OCI-LY1 (cell line): Measurements from ENCODE around the gene USO1.
"Not testable (repeated sequence)": the region's sequence is repeated elsewhere in the genome, so short reads cannot be mapped to it uniquely, and the experiment has no call there.

Source experiments
- H2AFZ ChIP-seq: fragments of 200-600 bp; sonication (generic), shearing (Covaris generic); 2 replicates; pipeline ENCODE4 v1.6.0; 2014; ENCODE audit warnings: antibody characterized with exemption, mild to moderate bottlenecking, low read length
- H3F3A ChIP-seq: fragments of 200-600 bp; sonication (generic), shearing (Covaris generic); 2 replicates; pipeline ENCODE4 v1.6.0; 2014; ENCODE audit warnings: mild to moderate bottlenecking, antibody characterized with exemption, low read length, moderate library complexity; ENCODE audit not compliant: insufficient read depth
- H3K27ac ChIP-seq: fragments of 200-600 bp; sonication (generic); 2 replicates; pipeline ENCODE4 v1.5.1; 2014; ENCODE audit warnings: low read length, mixed run types, mild to moderate bottlenecking, low read depth; ENCODE audit not compliant: poor library complexity, severe bottlenecking
- H3K27me3 ChIP-seq: fragments of 200-600 bp; sonication (generic); 2 replicates; pipeline ENCODE4 v1.6.0; 2014; ENCODE audit warnings: antibody characterized with exemption, mild to moderate bottlenecking, low read length, moderate library complexity; ENCODE audit not compliant: insufficient read depth
- H3K36me3 ChIP-seq: fragments of 200-600 bp; sonication (generic); 2 replicates; pipeline ENCODE4 v1.6.1; 2014; ENCODE audit warnings: mild to moderate bottlenecking, antibody characterized with exemption, low read length, moderate library complexity, mixed read lengths; ENCODE audit not compliant: insufficient read depth
- H3K4me1 ChIP-seq: fragments of 200-600 bp; sonication (generic); 2 replicates; pipeline ENCODE4 v1.5.1; 2014; ENCODE audit warnings: mild to moderate bottlenecking, low read length, moderate library complexity; ENCODE audit not compliant: insufficient read depth, severe bottlenecking
- H3K4me2 ChIP-seq: fragments of 200-600 bp; sonication (generic), shearing (Covaris generic); 2 replicates; pipeline ENCODE4 v1.6.1; 2014; ENCODE audit warnings: low read length
- H3K4me3 ChIP-seq: fragments of 200-600 bp; sonication (generic); 2 replicates; pipeline ENCODE4 v1.5.1; 2014; ENCODE audit warnings: low read length, low read depth, mild to moderate bottlenecking, mixed read lengths; ENCODE audit not compliant: poor library complexity, severe bottlenecking
- H3K79me2 ChIP-seq: fragments of 200-600 bp; shearing (Covaris generic); 2 replicates; pipeline ENCODE4 v1.6.1; 2016; ENCODE audit warnings: mixed run types, low read length, mixed read lengths; ENCODE audit not compliant: insufficient read depth
- H3K9ac ChIP-seq: fragments of 200-600 bp; sonication (generic), shearing (Covaris generic); 2 replicates; pipeline ENCODE4 v1.6.1; 2014; ENCODE audit warnings: mild to moderate bottlenecking, low read length, mixed read lengths
- H3K9me2 ChIP-seq: fragments of 200-600 bp; sonication (generic), shearing (Covaris generic); 2 replicates; pipeline ENCODE4 v1.6.1; 2014; ENCODE audit warnings: low read depth, mild to moderate bottlenecking, low read length, mixed read lengths
- H3K9me3 ChIP-seq: fragments of 200-600 bp; shearing (Covaris generic); 2 replicates; pipeline ENCODE4 v1.6.1; 2014; ENCODE audit warnings: low read length, mixed read lengths
- H4K20me1 ChIP-seq: fragments of 200-600 bp; sonication (generic), shearing (Covaris generic); 2 replicates; pipeline ENCODE4 v1.6.0; 2016; ENCODE audit warnings: mild to moderate bottlenecking, low read length; ENCODE audit not compliant: insufficient read depth
- CTCF ChIP-seq: fragments of 200-600 bp; sonication (generic), shearing (Covaris generic); IDR thresholded peaks from 2 replicates; pipeline ENCODE4 v1.5.1; 2017; ENCODE audit warnings: mild to moderate bottlenecking, antibody characterized with exemption, low read length, moderate library complexity, mixed read lengths
- EZH2 ChIP-seq: fragments of 200-600 bp; sonication (generic), shearing (Covaris generic); IDR thresholded peaks from 2 replicates; pipeline ENCODE4 v1.8.0; 2017; ENCODE audit warnings: borderline replicate concordance, mixed run types, mild to moderate bottlenecking, antibody characterized with exemption, low read length, moderate library complexity, mixed read lengths

Gene USO1

GRCh38 chr4:75714704-75715103, 9.7 kb upstream of the USO1 start:
- no peaks in the 10 kb centered on the region for H3K4me1 ChIP-seq
- no peak overlapping the region for H3K27ac ChIP-seq
- H3K79me2 ChIP-seq = no peaks in the 10 kb centered on the region
- no peaks in the 10 kb centered on the region for H3K9me2 ChIP-seq
- H3K9ac ChIP-seq = no peak overlapping the region
- no peak overlapping the region for H2AFZ ChIP-seq
- H3K9me3 ChIP-seq = no peaks in the 10 kb centered on the region
- no peaks in the 10 kb centered on the region for H4K20me1 ChIP-seq
- H3K36me3 ChIP-seq = no peaks in the 10 kb centered on the region
- no peak overlapping the region for H3K4me3 ChIP-seq
- no peak overlapping the region for H3K4me2 ChIP-seq
- TF ChIP-seq CTCF (no peak), EZH2 (no peak)
- H3K27me3 ChIP-seq = no peaks in the 10 kb centered on the region
- H3F3A ChIP-seq = no peaks in the 10 kb centered on the region

- H3K9ac ChIP-seq = no peak overlapping the region
- H3K36me3 ChIP-seq = no peaks in the 10 kb centered on the region
- no peak overlapping the region for H3K4me2 ChIP-seq
- no peaks in the 10 kb centered on the region for H3K4me1 ChIP-seq
- H3K9me3 ChIP-seq = no peaks in the 10 kb centered on the region
- no peaks in the 10 kb centered on the region for H3F3A ChIP-seq
- no peaks in the 10 kb centered on the region for H3K9me2 ChIP-seq
- no peaks in the 10 kb centered on the region for H3K27me3 ChIP-seq
- no peak for TF ChIP-seq EZH2
- no peak for TF ChIP-seq CTCF
- no peaks in the 10 kb centered on the region for H4K20me1 ChIP-seq
- H2AFZ ChIP-seq = no peak overlapping the region
- H3K79me2 ChIP-seq = no peaks in the 10 kb centered on the region
- H3K4me3 ChIP-seq = no peak overlapping the region
- no peak overlapping the region for H3K27ac ChIP-seq
These were observed 9.1 kb upstream of the USO1 start for GRCh38 chr4:75715105-75715799.

DNA sequence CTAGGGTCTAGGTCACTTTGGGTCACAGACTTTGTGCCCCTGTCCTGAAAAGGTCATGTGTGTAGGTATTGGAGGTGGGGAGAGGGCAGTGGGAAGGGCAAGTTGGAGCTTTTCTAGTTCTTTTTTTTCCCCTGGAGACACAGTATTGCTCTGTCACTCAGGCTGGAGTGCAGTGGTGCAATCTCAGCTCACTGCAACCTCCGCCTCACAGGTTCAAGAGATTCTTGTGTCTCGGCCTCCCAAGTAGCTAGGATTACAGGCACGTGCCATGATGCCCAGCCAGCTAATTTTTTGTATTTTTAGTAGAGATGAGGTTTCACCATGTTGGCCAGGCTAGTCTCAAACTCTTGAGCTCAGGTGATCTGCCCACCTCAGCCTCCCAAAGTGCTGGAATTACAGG, 8.3 kb upstream of the USO1 start:
- H3K27me3 ChIP-seq, H3K4me2 ChIP-seq: not testable (repeated sequence)

DNA sequence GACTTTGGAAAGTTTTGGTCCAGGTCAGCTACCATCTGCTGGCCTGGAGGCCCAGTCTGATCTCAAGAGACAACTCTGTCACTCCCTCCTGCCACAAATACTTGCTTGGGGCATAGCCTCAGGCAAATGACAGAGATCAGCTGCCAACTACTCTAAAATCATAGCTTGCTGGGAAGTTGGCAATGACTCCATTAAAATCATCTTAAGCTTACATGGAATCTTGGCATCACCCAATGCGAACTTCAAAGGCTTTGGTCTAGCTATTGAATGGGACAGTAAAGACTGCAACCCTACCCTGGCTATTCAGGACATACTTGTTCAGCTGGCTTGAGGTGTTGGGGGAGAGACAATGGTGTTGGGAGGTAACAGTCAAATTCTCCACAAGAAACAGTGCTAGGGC, 7.0 kb upstream of the USO1 start:
- TF ChIP-seq EZH2 (no peak), CTCF (no peak)
- no peaks in the 10 kb centered on the region for H4K20me1 ChIP-seq
- no peak overlapping the region for H2AFZ ChIP-seq
- no peaks in the 10 kb centered on the region for H3K79me2 ChIP-seq
- no peaks in the 10 kb centered on the region for H3K36me3 ChIP-seq
- H3K9me2 ChIP-seq = no peaks in the 10 kb centered on the region
- H3K4me1 ChIP-seq = peaks cover 6% of the 10 kb centered on the region
- no peak overlapping the region for H3K4me3 ChIP-seq
- H3K4me2 ChIP-seq = no peak overlapping the region
- no peak overlapping the region for H3K27ac ChIP-seq
- no peaks in the 10 kb centered on the region for H3F3A ChIP-seq
- no peaks in the 10 kb centered on the region for H3K9me3 ChIP-seq
- H3K9ac ChIP-seq = no peak overlapping the region
- H3K27me3 ChIP-seq = no peaks in the 10 kb centered on the region

More for the DNA sequence above, 8.3 kb upstream of the USO1 start:
- not testable (repeated sequence) for H4K20me1 ChIP-seq, H3K4me1 ChIP-seq, H3F3A ChIP-seq, H3K9me2 ChIP-seq, H3K36me3 ChIP-seq, H3K9ac ChIP-seq, H3K27ac ChIP-seq, H3K4me3 ChIP-seq, H2AFZ ChIP-seq, H3K79me2 ChIP-seq, H3K9me3 ChIP-seq
